NCI-H2227 treated with DMSO at 0.1 percent for 48 hours (cell line): Measurements from ENCODE around the gene ACACA.
"Not testable (repeated sequence)": the region's sequence is repeated elsewhere in the genome, so short reads cannot be mapped to it uniquely, and the experiment has no call there.

Source experiments
- DNase-seq: peaks from one replicate; lab custom pipeline; 2025; lab: John Stamatoyannopoulos, UW

The ACACA gene

DNA sequence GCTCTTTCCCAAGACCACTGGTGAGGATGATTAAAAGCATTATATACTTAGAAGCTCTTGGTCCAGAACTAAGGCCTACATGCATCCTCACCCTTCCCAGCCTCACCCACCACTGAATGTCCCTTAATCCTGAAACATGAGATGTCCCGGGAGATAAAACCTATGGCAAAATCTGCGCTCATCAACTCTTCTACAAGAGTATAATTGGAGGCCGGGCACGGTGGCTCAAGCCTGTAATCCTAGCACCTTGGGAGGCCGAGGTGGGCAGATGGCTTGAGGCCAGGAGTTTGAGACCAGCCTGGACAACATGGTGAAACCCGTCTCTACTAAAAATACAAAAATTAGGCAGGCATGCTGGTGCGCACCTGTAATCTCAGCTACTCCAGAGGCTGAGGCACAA is 13.3 kb downstream of the ACACA start:
- no peak for DNase-seq

DNA sequence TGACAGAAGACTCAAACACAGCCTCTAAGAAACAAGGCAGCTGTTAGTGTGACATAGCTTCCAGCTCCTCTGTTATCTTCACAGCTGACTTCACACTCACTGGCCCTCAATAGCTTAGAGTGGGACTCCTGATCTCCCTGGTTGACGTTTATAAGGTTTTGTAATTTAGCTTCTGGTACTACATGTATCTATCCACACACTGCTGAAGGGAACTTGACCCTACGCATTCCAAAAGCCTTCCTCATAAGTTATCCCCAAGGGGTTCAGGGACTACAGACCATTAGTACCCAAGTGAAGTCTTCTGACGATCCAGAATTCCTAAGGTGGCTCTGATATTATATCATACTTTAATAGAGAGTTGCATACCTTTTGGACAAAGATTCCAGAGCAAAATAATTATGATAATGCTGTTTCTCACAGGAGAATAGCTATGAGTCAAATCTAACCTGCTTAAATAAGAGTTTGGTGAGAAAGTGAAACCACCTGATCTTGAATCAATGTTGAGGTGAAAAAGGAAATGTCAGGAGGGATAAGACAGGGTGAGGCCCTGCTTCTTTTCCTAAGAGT is 14.5 kb downstream of the ACACA start:
- no peak for DNase-seq

DNA sequence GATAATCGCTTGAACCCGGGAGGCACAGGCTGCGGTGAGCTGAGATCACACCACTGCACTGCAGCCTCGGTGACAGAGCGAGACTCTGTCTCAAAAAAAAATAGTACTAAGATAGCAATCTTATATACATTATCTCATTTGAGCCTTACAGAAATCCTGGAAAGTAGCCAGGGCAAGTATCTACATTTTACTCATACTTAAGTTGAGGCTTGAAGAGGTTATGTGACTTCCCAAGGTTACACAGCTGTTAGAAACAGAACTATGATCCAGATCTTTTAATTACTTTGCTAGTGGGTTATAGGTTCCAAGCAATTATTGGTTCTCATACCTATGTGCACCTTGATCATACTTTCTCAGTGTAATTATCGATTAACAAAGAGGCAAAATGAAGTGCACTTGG is 15.5 kb downstream of the ACACA start:
- no peak for DNase-seq

DNA sequence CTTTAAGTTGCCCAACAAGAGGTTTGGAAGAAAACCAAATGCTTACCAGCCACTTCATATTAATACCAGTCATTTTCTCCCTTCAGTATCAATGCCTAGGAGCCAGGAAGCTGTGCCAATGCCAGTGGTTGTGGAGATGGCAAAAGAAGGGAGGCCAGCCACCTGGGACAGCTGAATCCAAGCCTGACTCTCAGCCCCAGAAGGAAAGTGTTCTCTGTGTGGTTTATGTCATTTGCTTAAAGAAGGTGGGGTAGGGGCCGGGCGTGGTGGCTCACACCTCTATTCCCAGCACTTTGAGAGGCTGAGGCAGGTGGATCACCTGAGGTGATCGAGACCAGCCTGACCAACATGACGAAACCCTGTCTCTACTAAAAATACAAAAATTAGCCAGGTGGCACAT is 17.5 kb downstream of the ACACA start:
- DNase-seq = no peak

DNA sequence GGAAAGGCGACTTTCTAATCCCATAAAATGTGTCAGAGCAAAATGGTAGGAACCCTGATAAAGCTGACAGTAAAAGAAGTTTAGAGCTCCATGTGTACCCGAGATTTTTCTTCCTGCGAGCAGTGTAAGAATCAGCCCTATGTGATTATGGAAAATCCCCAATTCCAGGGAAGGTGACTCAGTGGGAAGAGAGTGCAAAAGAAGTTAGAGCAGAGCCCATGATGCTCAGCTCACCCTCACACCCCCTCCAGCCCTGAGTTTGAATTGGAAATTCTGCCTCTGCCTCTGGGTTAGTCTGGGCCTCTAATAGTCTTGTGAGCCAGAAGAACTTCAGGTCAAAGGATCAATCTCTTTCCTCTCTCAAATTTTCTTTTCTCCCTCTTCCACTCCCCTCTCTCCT is 18.4 kb downstream of the ACACA start:
- no peak for DNase-seq

DNA sequence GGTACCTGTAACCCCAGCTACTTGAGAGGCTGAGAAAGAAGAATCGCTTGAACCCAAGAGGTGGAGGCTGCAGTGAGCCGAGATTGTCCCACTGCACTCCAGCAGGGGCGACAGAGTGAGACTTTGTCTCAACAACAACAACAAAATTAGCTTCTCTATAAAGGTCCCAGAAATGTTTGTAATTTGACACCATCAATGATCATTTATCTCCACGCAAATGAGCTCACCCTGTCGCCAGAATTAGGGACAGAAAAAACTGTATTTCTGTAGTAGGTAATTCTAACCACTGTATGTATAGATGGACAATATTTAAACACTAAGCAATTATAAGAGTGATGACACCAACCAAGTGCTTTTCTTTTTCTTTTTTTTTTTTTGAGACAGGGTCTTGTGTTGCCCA is 20.2 kb downstream of the ACACA start:
- DNase-seq = no peak

DNA sequence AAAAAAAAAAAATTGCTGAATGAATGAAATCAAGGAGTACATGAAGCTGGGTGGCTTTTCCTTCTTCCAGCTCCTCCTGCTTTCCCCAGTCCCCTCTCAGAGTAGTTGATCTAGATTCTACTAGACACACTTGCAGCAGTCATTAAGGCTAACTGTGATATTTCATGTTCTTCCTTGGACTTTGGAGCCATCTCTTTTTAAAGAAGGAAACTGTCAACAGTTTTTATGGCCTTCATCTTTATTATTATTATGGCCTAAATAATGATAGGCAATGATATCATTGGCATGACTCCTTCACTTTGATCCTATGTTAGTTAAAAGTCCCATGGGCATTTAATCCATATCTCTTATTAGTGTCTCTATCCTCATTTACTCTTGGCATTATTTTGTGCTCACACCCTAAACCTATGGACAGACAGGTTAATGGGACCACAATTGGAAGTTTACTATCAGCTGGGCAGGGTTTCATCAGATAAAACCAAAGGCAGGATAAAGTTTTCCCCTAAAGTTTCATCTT is 21.1 kb downstream of the ACACA start:
- no peak for DNase-seq

DNA sequence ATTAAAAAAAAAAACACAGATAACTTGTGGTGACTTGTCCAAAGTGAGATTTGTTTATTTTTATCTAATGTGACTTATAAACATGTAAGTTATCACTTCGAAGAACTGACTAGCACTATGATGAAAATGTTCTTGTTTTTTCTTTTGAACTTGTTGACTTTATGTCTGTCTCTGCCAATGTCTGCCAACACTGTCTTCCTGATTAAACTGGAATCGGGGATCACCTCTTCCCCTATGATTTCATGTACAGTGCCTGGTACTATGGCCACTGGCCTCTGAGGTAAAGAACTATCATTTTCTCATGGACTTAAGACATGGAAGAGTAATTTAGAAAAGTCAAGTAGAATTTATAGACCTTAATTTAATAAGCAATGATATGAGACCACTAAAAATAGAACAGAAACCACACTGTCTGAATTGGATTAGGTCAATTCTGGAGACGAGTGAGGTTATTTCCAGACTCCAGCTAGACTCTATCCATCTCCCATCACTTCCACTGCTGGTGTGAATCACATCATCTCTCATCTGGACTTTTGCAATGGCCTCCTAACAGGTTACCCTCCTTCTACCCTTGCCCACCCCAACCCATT is 22.0 kb downstream of the ACACA start:
- no peak for DNase-seq

DNA sequence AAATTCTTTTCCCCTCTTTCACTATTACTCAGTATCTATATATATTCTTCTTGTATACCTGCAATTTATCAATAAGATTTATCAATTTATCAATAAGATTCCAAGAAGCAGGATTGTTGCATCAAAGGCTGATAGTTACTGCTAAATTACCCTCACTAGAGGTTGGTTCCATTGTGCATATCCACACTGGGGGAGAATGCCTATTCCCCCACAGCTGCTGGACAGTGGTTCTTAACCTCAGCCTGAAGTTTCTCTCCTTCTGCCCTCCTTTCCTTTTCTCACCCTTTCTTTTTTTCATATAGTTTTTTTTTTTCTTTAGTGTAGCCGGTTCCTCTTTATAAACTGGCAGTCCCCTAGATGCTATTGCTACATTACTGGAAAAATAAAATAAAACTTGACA is 24.6 kb downstream of the ACACA start:
- no peak for DNase-seq

DNA sequence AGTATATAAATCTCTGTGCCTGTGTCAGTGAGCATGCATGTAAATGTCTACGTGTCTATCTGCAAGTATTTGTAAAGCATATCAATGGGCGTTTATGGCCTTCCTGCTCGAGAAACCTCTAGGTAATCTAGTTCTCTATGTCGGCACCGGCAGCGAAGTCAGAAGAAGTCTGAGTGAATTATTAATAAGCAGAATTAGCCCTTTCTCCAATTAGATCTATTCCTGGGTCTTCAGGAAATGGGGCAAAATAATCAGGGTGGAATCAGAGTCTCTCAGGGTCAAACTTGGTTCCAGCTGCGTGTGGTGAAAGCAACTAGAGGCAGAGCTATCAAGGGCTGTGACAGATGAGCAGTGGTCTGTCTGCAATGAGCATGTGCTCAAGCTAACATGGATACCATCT is 30.9 kb downstream of the ACACA start, which contains the start of gene C17orf78:
Gene C17orf78, plus strand, starts transcription at position 280 of the 400 bp plus-strand sequence. Its CDS starts 108 bp downstream, at position 388.
- DNase-seq = no peak

DNA sequence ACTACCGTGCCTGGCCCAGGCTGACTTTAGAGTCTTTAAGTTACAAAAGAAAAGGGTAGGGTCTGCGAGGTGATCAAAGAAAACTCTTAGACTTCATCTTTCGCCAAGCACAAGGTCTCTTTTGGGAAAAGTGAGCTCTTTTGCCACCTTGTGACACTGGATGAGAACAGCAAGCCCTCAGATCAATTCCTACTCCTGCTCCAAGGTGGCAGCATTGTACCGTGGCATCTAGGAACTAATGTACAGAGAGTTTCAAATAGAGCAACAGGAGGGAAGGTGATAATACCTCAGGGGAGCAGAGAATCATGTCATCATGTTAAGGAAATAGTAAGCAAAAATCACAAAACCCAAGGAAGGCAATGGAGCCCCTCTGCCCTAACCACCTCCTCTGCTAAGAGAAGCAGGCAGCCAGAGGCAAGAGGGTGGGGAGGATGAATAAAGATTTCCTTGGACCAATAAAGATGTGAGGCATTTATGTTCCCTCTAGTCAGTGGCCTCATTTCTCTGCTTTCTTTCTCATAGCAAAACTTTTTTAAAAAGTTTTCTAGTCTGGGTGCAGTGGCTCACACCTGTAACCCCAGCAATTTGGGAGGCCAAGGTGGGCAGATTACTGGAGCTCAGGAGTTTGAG is 33.0 kb downstream of the ACACA start:
- DNase-seq = peak; percentile 78

DNA sequence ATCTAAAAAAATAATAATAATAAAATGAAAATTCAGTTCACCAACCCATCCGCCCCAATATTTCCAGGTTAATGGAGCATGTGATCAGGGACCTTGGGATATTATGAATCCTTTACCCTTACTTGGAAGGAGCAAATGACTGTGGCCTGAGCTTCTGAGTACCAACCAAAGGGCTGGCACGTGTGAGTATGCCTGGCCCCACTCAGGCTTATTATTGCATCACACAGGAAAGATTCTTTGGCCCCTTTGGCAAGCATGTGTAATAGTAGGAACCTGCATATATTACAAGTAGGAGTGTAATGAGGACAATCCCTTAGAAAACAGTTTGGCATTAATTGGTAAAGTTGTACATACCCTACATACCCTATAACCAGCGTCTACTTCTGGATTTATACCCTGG is 38.1 kb downstream of the ACACA start:
- no peak for DNase-seq

DNA sequence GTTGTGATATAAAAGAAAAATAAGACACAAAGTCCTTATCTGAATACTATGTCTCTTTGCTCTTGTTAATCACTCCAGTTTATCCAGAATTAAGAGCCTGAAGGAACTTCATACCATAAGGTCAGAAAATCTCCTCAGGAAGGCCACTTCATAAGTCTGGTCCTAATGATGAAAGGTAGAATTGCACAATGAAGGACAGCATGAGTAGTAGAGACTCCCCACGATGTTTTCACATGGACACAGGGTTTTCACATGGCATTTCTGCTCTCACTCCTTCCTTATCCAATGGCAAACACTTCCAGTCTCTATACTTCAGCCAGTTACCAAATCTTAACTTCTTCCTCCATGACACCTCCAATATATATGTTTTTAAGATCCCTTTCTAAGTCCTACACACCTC is 41.0 kb downstream of the ACACA start:
- DNase-seq = no peak

DNA sequence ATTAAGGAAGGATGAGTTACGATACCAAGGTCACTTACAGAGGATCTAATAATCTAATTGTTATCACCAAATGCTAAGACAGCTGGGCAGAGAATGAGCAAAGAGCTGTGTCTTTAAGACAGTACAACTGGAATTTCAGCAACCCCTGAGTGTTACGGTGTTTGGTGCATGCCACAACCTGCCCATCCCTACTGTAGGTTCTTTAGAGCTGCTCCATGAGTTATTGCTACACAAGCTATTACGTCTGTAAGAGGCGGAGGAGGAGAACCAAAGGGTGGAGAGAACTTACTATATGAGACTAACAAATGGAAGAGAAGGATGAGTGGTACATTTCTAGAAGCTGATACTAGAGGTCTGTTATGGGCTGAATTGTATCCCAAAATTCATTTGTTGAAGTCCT is 45.1 kb downstream of the ACACA start:
- DNase-seq = no peak

DNA sequence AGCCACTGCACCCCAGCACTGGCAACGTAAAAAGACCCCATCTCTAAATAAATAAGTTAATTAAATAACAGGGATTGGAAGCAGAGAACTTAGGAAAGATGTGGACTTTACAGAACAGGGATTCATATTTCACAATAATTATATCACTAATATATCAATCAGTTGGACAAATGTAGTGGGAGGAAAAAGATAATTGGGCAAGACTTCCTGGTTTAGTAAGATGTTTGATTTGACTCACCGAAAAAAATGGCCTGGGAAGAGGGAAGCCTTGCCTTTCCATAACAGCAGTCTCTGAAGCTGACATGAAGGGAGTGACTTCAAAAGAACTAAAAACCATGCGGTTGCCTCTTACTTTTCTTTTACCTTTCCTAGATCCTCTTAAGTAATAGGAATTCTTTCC is 46.0 kb downstream of the ACACA start:
- no peak for DNase-seq

DNA sequence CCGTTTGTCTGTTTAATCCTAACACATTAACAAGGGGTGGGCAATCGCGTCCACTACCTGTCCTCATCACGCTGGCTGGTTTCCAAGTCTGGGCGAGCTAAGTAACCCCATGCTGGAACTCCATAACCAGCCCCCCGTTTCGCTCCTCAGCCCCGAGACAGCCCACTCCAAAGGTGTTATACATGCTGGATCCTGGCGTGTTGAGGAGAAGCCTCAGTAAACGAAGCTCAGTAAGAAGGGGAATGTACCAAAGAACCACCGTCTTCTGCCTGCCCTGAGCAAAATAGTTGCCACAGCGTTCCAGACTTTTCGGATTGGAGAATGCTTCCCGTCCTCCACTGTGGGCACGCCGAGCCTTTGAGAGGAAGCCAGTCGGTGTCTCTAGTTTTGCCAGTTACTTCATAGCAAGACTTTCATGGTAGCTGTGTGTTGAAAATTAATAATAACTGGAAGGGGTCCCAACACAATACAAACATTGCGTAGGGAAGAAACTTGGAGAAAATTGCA is 46.9 kb downstream of the ACACA start:
- DNase-seq = peak; percentile 48

DNA sequence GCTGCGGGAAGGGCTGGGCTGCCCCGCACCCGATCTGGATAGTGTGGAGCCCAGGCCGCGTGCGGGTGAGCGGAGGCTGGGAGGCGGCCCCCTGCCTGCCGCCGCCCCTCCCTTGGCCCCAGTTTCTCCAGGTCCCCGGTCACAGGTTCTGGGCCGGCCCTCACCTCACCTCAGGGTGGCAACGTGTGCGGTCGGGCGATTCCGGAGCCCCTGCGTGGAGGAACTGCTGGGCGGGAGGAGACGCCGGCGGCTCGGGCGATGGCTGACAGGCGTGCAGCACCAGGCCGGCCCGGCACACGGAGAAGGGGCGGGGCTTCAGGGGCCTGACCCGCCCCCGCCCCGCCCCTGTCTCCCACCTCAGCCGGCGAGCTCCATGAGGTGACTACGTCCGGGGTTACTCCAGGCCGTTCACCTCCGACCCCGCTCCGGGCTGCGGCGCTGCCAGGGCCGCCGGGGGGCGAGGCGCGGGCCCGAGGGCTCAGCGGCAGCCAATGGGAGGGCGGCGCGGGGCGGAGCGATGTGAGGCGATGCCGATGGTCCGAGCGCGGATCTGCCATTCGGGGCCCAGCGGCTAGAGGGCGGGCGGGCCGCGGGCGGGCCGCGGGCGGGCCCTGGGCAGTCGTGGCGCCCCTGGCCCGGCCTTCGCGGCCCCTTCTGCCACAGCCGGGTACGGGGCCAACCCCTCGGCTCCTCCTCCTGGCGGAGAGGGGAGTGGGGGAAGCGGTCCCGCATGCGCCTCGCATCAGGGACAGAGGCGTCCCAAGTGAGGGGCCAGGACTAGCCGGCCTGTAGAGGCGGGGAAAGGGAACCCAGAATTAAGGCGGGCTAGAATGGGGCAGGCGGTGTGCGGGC is 47.6 kb downstream of the ACACA start:
- DNase-seq = peak; percentile 88

DNA sequence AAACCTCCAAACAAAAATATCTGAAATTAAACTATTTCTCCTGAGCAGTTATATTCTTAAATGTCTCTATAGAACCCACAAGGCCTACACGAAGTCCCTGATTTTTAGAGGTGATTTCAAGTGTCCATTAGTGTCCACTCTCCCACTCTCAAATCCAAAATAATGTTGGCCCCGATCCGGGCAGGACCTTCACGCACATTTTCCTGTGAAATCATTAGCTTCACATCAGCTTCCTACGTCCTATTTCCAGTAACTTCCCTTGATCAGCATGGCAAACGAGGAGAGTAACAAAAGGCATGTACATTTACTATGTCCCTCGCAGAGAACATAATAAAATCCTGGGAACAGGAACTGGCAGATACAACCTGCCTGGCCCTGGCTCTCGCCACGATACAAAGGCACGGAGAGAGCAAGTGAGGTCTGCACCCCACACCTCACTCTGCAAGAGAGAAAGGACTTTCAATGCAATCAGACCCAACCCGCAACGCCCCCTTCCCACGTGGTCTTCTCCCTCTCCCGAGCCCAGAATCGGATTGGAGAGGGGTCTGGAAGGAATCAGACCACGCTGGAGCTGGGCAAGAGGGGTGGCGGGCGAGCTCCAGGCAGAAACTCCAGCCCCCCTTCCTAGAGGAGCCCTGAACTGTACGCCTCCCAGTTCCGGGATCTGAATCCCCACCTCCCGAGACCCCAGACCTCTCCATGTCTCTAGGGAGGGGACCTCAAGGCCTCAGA is 48.4 kb downstream of the ACACA start:
- peak; percentile 64 for DNase-seq

DNA sequence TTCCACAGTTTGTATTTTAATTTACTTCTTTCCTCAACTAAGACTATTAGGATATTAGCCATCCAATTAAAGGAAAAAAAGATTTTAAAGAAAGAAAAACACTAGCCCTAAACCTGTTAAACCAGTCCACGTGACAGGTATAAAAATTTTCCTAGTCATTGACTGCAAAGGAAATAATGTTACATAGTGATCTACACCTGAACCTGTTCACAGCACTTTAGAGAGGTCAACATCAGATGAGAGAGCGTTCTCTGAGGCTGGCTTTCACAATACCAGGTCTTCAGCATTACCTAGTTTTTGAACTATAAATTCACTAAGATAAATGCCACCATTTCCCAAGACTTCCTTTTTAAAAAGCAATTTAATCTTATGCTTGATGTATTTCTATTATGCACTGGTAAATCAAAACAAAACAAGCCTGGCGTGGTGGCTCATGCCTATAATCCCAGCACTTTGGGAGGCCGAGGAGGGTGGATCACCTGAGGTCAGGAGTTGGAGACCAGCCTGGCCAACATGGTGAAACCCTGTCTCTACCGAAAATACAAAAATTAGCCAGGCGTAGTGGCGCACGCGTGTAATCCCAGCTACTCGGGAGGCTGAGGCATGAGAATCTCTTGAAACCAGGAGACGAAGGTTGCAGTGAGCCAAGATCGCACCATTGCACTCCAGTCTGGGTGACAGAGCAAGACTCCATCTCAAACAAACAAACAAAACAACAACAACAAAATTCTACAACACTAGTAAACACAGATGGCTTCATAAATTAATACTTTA is 49.7 kb downstream of the ACACA start:
- not testable (repeated sequence) for DNase-seq

DNA sequence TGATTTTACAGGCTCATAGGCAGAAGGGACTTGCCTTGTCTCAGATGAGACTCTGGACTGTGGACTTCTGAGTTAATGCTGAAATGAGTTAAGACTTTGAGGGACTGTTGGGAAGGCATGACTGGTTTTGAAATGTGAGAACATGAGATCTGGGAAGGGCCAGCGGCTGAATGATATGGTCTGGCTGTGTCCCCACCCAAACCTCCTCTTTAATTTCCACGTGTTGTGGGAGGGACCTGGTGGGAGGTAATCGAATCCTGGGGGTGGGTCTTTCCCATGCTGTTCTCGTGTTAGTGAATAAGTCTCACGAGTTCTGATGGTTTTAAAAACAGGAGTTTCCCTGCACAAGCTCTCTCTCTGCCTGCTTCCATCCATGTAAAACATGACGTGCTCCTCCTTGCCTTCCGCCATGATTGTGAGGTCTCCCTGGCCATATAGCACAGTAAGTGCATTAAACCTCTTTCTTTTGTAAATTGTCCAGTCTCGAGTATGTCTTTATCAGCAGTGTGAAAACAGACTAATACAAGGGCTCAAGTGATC is 59.7 kb downstream of the ACACA start:
- DNase-seq = not testable (repeated sequence)

DNA sequence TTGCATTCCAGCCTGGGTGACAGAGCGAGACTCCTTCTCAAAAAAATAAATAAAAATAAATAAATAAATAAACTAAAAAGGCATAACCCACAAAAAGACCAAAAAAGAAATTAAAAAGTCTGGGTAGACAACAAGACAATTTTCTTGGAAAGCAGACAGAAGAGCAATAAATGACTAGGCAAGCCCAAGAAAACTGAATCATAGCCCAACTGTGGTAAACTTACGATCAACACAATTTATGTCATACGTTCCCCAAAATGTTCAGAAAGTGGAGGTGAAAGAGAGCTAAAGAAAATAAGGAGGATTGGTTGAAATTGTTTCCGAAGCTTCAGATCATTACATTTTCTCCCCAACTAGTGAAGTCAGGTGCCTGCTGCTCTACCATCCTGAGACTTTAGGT is 62.1 kb downstream of the ACACA start:
- no peak for DNase-seq
